WTC11 (cell line): ENCODE measurements around the gene AMACR. TPM values are rescaled to one million over a fixed set of nuclear protein-coding genes. Genes with fewer than 3 reads are reported as not detected.
"Not testable (repeated sequence)": the region's sequence is repeated elsewhere in the genome, so short reads cannot be mapped to it uniquely, and the experiment has no call there.

Source experiments
- ATAC-seq: fragments of 200-7000 bp; cut with Tn5 transposase; 2 replicates; pipeline ENCODE4 v1.10.0; 2021; ENCODE audit warnings: mild to moderate bottlenecking, moderate library complexity
- CTCF ChIA-PET: fragments of 300-600 bp; sonication (Branson Sonifier 250); formaldehyde crosslinking; loops from one replicate; lab custom pipeline; 2021; ENCODE audit warnings: antibody characterized with exemption; lab: Charles Lee
- POLR2A ChIA-PET: fragments of 350-600 bp; sonication (Branson Sonifier 250); formaldehyde crosslinking; loops from one replicate; lab custom pipeline; 2021; ENCODE audit warnings: antibody characterized with exemption; lab: Charles Lee
- DNase-seq: peaks from one replicate; pipeline ENCODE4 v3.0.0; 2021; ENCODE audit warnings: low spot score
- H3K27ac Mint-ChIP-seq: 2 replicates; pipeline ENCODE4 v1.8.0; 2021; ENCODE audit warnings: mixed read lengths
- H3K27me3 Mint-ChIP-seq: 2 replicates; pipeline ENCODE4 v1.8.0; 2021; ENCODE audit warnings: low read depth, mild to moderate bottlenecking, moderate library complexity, mixed read lengths
- H3K36me3 Mint-ChIP-seq: 2 replicates; pipeline ENCODE4 v1.8.0; 2021; ENCODE audit warnings: mixed read lengths
- H3K4me1 Mint-ChIP-seq: 2 replicates; pipeline ENCODE4 v1.8.0; 2022; ENCODE audit warnings: mixed read lengths
- H3K4me3 Mint-ChIP-seq: 2 replicates; pipeline ENCODE4 v1.8.0; 2021; ENCODE audit warnings: mild to moderate bottlenecking, moderate library complexity, mixed read lengths
- H3K9me3 Mint-ChIP-seq: 2 replicates; pipeline ENCODE4 v1.8.0; 2021; ENCODE audit warnings: mixed read lengths
- CBFB ChIP-seq: sonication (generic); formaldehyde crosslinking; IDR thresholded peaks from 2 replicates; pipeline ENCODE4 v1.8.1; 2022; ENCODE audit warnings: mild to moderate bottlenecking, low read depth, missing genetic modification reagents
- ERG ChIP-seq: fragments of 250-450 bp; sonication (Bioruptor Pico); IDR thresholded peaks from 2 replicates; pipeline ENCODE4 v1.8.0; 2021; ENCODE audit warnings: mild to moderate bottlenecking
- FOXP4 ChIP-seq: sonication (generic); formaldehyde crosslinking; IDR thresholded peaks from 2 replicates; pipeline ENCODE4 v1.8.0; 2022; ENCODE audit warnings: mild to moderate bottlenecking, missing genetic modification reagents
- GRHL2 ChIP-seq: fragments of 250-450 bp; sonication (Bioruptor Pico); IDR thresholded peaks from 2 replicates; pipeline ENCODE4 v1.8.0; 2022; ENCODE audit warnings: mild to moderate bottlenecking, moderate library complexity; ENCODE audit not compliant: insufficient replicate concordance, severe bottlenecking
- GTF2I ChIP-seq: fragments of 250-450 bp; sonication (Bioruptor Pico); conservative IDR thresholded peaks from 2 replicates; pipeline ENCODE4 v1.4.0; 2021; ENCODE audit warnings: mild to moderate bottlenecking
- HMGA2 ChIP-seq: fragments of 250-450 bp; sonication (Bioruptor Pico); IDR thresholded peaks from 2 replicates; pipeline ENCODE4 v1.4.0; 2021; ENCODE audit warnings: mild to moderate bottlenecking, moderate library complexity
- JAZF1 ChIP-seq: fragments of 250-450 bp; sonication (Bioruptor Pico); IDR thresholded peaks from 2 replicates; pipeline ENCODE4 v1.9.0; 2021; ENCODE audit warnings: moderate library complexity, mild to moderate bottlenecking, inconsistent platforms
- NFATC4 ChIP-seq: fragments of 250-450 bp; sonication (Bioruptor Pico); IDR thresholded peaks from 2 replicates; pipeline ENCODE4 v1.9.0; 2021; ENCODE audit warnings: mild to moderate bottlenecking
- NFYB ChIP-seq: sonication (generic); formaldehyde crosslinking; conservative IDR thresholded peaks from 2 replicates; pipeline ENCODE4 v1.8.0; 2022; ENCODE audit warnings: low read depth, missing genetic modification reagents
- NR2C2 ChIP-seq: sonication (generic); formaldehyde crosslinking; IDR thresholded peaks from 2 replicates; pipeline ENCODE4 v1.8.0; 2022; ENCODE audit warnings: mild to moderate bottlenecking, missing genetic modification reagents
- NR3C1 ChIP-seq: sonication (generic); formaldehyde crosslinking; conservative IDR thresholded peaks from 2 replicates; pipeline ENCODE4 v1.8.1; 2023; ENCODE audit warnings: low read depth, mild to moderate bottlenecking, missing genetic modification reagents
- SMAD3 ChIP-seq: sonication (generic); formaldehyde crosslinking; IDR thresholded peaks from 2 replicates; pipeline ENCODE4 v1.8.0; 2022; ENCODE audit warnings: missing genetic modification reagents, mild to moderate bottlenecking, borderline replicate concordance
- SOX15 ChIP-seq: fragments of 250-450 bp; sonication (Bioruptor Pico); IDR thresholded peaks from 2 replicates; pipeline ENCODE4 v1.9.0; 2021; ENCODE audit warnings: mild to moderate bottlenecking
- TEAD1 ChIP-seq: sonication (generic); formaldehyde crosslinking; IDR thresholded peaks from 2 replicates; pipeline ENCODE4 v1.8.0; 2022; ENCODE audit warnings: mild to moderate bottlenecking, missing genetic modification reagents
- ZNF263 ChIP-seq: sonication (generic); formaldehyde crosslinking; IDR thresholded peaks from 2 replicates; pipeline ENCODE4 v1.8.1; 2022; ENCODE audit warnings: low read depth, mild to moderate bottlenecking, moderate library complexity, missing genetic modification reagents
- ZNF317 ChIP-seq: sonication (generic); formaldehyde crosslinking; IDR thresholded peaks from 2 replicates; pipeline ENCODE4 v1.8.1; 2023; ENCODE audit warnings: low read depth, mild to moderate bottlenecking, moderate library complexity, missing genetic modification reagents, borderline replicate concordance
- ZNF671 ChIP-seq: fragments of 250-450 bp; sonication (Bioruptor Pico); IDR thresholded peaks from 2 replicates; pipeline ENCODE4 v1.8.0; 2021; ENCODE audit warnings: mild to moderate bottlenecking
- total RNA-seq: library from RNA; stranded (reverse); gene quantifications from 3 replicates; pipeline ENCODE4 v1.2.3, GENCODE V29; 2021
- TF ChIP-seq, protein P1 (sequence below): sonication (generic); formaldehyde crosslinking; IDR thresholded peaks from 2 replicates; pipeline ENCODE4 v1.8.0; 2022; ENCODE audit warnings: mild to moderate bottlenecking, missing genetic modification reagents
- TF ChIP-seq, protein P2 (sequence below): fragments of 250-450 bp; sonication (Bioruptor Pico); IDR thresholded peaks from 2 replicates; pipeline ENCODE4 v2.1.2; 2022; ENCODE audit warnings: mild to moderate bottlenecking, moderate library complexity
- TF ChIP-seq, protein P3 (sequence below): sonication (generic); formaldehyde crosslinking; IDR thresholded peaks from 2 replicates; pipeline ENCODE4 v1.8.0; 2022; ENCODE audit warnings: missing genetic modification reagents
- TF ChIP-seq, protein P4 (sequence below): sonication (generic); formaldehyde crosslinking; IDR thresholded peaks from 2 replicates; pipeline ENCODE4 v1.8.1; 2022; ENCODE audit warnings: missing genetic modification reagents, borderline replicate concordance

AMACR gene
- total RNA-seq, 1 experiment from 2014 or later, result 11.9 TPM

DNA sequence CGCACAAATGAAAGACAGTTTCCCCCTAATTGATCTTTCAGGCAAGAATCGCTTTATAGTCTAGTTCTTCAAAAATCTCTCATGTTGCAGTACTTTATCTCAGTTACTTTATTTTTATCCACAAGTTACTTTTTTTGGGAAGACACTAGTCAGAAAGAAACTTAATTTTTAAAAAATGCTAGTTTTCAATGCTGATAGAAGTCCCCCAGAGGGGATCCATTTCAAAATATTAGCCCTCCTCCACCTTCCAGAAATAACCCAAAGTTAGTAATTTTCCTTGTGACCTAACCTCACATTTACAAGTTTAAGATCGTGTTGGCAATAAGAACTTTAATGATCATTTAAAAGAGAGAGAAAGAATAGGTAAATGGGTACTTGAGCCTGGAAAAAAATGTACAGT lies 24.1 kb upstream of the AMACR start:
- no peak for DNase-seq
- Mint-ChIP-seq H3K36me3 (no peaks in the 10 kb centered on the region), H3K27me3 (no peaks in the 10 kb centered on the region), H3K27ac (no peak overlapping the region), H3K9me3 (no peaks in the 10 kb centered on the region), H3K4me1 (no peaks in the 10 kb centered on the region), H3K4me3 (no peak overlapping the region)
- TF ChIP-seq NR3C1 (CRISPR knock-in tag), result no peak
- no peak for TF ChIP-seq ERG (CRISPR knock-in tag)
- TF ChIP-seq, protein P1, sequence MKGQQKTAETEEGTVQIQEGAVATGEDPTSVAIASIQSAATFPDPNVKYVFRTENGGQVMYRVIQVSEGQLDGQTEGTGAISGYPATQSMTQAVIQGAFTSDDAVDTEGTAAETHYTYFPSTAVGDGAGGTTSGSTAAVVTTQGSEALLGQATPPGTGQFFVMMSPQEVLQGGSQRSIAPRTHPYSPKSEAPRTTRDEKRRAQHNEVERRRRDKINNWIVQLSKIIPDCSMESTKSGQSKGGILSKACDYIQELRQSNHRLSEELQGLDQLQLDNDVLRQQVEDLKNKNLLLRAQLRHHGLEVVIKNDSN (CRISPR knock-in tag), result no peak
- POLR2A ChIA-PET, result no interaction called here
- ATAC-seq, result no peak
- CTCF ChIA-PET, result no interaction called here

- no peak overlapping the region for H3K4me3 Mint-ChIP-seq
- TF ChIP-seq CBFB (CRISPR knock-in tag) (no peak), NR3C1 (CRISPR knock-in tag) (no peak), GTF2I (CRISPR knock-in tag) (no peak), FOXP4 (CRISPR knock-in tag) (no peak), GRHL2 (no peak), HMGA2 (no peak), ZNF263 (CRISPR knock-in tag) (no peak), JAZF1 (no peak), NFATC4 (CRISPR knock-in tag) (no peak), NR2C2 (no peak), ZNF671 (CRISPR knock-in tag) (no peak), SOX15 (CRISPR knock-in tag) (no peak), NFYB (no peak), TEAD1 (CRISPR knock-in tag) (no peak), ZNF317 (CRISPR knock-in tag) (no peak), SMAD3 (no peak)
- TF ChIP-seq, protein P2, sequence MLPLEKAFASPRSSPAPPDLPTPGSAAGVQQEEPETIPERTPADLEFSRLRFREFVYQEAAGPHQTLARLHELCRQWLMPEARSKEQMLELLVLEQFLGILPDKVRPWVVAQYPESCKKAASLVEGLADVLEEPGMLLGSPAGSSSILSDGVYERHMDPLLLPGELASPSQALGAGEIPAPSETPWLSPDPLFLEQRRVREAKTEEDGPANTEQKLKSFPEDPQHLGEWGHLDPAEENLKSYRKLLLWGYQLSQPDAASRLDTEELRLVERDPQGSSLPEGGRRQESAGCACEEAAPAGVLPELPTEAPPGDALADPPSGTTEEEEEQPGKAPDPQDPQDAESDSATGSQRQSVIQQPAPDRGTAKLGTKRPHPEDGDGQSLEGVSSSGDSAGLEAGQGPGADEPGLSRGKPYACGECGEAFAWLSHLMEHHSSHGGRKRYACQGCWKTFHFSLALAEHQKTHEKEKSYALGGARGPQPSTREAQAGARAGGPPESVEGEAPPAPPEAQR (CRISPR knock-in tag), result no peak
- TF ChIP-seq, protein P3, sequence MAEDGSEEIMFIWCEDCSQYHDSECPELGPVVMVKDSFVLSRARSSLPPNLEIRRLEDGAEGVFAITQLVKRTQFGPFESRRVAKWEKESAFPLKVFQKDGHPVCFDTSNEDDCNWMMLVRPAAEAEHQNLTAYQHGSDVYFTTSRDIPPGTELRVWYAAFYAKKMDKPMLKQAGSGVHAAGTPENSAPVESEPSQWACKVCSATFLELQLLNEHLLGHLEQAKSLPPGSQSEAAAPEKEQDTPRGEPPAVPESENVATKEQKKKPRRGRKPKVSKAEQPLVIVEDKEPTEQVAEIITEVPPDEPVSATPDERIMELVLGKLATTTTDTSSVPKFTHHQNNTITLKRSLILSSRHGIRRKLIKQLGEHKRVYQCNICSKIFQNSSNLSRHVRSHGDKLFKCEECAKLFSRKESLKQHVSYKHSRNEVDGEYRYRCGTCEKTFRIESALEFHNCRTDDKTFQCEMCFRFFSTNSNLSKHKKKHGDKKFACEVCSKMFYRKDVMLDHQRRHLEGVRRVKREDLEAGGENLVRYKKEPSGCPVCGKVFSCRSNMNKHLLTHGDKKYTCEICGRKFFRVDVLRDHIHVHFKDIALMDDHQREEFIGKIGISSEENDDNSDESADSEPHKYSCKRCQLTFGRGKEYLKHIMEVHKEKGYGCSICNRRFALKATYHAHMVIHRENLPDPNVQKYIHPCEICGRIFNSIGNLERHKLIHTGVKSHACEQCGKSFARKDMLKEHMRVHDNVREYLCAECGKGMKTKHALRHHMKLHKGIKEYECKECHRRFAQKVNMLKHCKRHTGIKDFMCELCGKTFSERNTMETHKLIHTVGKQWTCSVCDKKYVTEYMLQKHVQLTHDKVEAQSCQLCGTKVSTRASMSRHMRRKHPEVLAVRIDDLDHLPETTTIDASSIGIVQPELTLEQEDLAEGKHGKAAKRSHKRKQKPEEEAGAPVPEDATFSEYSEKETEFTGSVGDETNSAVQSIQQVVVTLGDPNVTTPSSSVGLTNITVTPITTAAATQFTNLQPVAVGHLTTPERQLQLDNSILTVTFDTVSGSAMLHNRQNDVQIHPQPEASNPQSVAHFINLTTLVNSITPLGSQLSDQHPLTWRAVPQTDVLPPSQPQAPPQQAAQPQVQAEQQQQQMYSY (CRISPR knock-in tag), result no peak
- TF ChIP-seq, protein P4, sequence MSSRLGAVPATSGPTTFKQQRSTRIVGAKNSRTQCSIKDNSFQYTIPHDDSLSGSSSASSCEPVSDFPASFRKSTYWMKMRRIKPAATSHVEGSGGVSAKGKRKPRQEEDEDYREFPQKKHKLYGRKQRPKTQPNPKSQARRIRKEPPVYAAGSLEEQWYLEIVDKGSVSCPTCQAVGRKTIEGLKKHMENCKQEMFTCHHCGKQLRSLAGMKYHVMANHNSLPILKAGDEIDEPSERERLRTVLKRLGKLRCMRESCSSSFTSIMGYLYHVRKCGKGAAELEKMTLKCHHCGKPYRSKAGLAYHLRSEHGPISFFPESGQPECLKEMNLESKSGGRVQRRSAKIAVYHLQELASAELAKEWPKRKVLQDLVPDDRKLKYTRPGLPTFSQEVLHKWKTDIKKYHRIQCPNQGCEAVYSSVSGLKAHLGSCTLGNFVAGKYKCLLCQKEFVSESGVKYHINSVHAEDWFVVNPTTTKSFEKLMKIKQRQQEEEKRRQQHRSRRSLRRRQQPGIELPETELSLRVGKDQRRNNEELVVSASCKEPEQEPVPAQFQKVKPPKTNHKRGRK (CRISPR knock-in tag), result no peak
- POLR2A ChIA-PET, result no interaction called here
- no peaks in the 10 kb centered on the region for H3K27me3 Mint-ChIP-seq
- no peaks in the 10 kb centered on the region for H3K36me3 Mint-ChIP-seq
- ATAC-seq (no peak), DNase-seq (no peak)
- CTCF ChIA-PET, result no interaction called here
- no peaks in the 10 kb centered on the region for H3K4me1 Mint-ChIP-seq
- H3K27ac Mint-ChIP-seq, result no peak overlapping the region
- H3K9me3 Mint-ChIP-seq, result no peaks in the 10 kb centered on the region
Measured at GRCh38 chr5:34031117-34031516, 23.3 kb upstream of the AMACR start.

- DNase-seq, ATAC-seq, H3K27ac Mint-ChIP-seq, CTCF ChIA-PET, H3K4me3 Mint-ChIP-seq, POLR2A ChIA-PET, H3K9me3 Mint-ChIP-seq, H3K27me3 Mint-ChIP-seq, H3K36me3 Mint-ChIP-seq, H3K4me1 Mint-ChIP-seq: not testable (repeated sequence)
Measured at GRCh38 chr5:34030585-34030984, 22.7 kb upstream of the AMACR start.
